Calu3 (cell line): ENCODE data around the gene RAP1GAP2. TPM values are rescaled to one million over a fixed set of nuclear protein-coding genes. Genes with fewer than 3 reads are reported as not detected.
A peak's percentile ranks its signal among the peaks of the same experiment; 100 is the strongest.

ENCODE experiments used
- BruUV-seq: library from RNA; stranded (reverse); fragments of 400-500 nt; replicated peaks from 2 replicates; lab custom pipeline; 2021; lab: Mats Ljungman, UMichigan
- CTCF ChIA-PET: fragments of 300-600 bp; sonication (Branson Sonifier 250); formaldehyde crosslinking; loops from one replicate; lab custom pipeline; 2022; ENCODE audit warnings: antibody characterized with exemption; lab: Charles Lee
- DNase-seq: peaks from one replicate; pipeline ENCODE4 v3.0.0; 2022
- H3K27ac Mint-ChIP-seq: one replicate; pipeline ENCODE4 v1.8.0; 2022; ENCODE audit warnings: mixed read lengths; ENCODE audit not compliant: unreplicated experiment
- H3K27me3 Mint-ChIP-seq: one replicate; pipeline ENCODE4 v1.8.0; 2022; ENCODE audit warnings: mixed read lengths; ENCODE audit not compliant: unreplicated experiment
- H3K36me3 Mint-ChIP-seq: one replicate; pipeline ENCODE4 v1.8.0; 2022; ENCODE audit warnings: mild to moderate bottlenecking, moderate library complexity, mixed read lengths; ENCODE audit not compliant: insufficient read depth, unreplicated experiment
- H3K4me1 Mint-ChIP-seq: one replicate; pipeline ENCODE4 v1.8.0; 2022; ENCODE audit warnings: mild to moderate bottlenecking, low read depth, mixed read lengths; ENCODE audit not compliant: unreplicated experiment
- H3K4me3 Mint-ChIP-seq: one replicate; pipeline ENCODE4 v1.8.0; 2022; ENCODE audit warnings: mild to moderate bottlenecking, low read depth, moderate library complexity, mixed read lengths; ENCODE audit not compliant: unreplicated experiment
- H3K9me3 Mint-ChIP-seq: one replicate; pipeline ENCODE4 v1.8.0; 2022; ENCODE audit warnings: low read depth, mixed read lengths; ENCODE audit not compliant: unreplicated experiment
- CTCF ChIP-seq: fragments of 200-600 bp; IDR thresholded peaks from one replicate; pipeline ENCODE4 v1.8.0; 2022; ENCODE audit warnings: antibody characterized with exemption; ENCODE audit not compliant: unreplicated experiment
- intact Hi-C: fragments of 100-400 bp; cut with micrococcal nuclease; formaldehyde crosslinking; loops from one replicate; pipeline ENCODE4 v1.10.0; 2022; ENCODE audit not compliant: unreplicated experiment
- total RNA-seq: library from RNA; stranded (reverse); gene quantifications from 2 replicates; pipeline ENCODE4 v1.2.3, GENCODE V29; 2022

The RAP1GAP2 gene
- total RNA-seq, 1 experiment from 2014 or later = 38.4 TPM

DNA sequence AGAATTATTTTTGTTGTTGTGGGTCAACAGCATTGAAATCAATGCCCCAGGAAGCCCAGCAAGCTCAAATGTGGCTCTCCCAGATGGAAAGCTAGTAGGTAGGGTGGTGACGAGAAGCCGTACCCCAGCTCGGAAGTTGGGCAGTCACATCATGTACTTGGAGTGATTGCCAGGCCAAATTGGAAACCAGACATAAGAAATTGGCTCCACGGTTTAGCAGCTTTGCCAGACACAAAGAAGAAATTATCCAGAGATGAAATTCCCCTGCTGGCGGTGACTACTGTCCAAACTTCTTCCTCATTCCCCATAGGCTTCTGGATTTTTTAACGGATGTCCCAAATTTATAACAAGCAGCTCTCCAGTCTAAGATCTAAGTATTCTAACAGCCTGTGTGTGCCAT, 171.3 kb downstream of the RAP1GAP2 start:
- BruUV-seq = no TSS peak
- DNase-seq = no peak
- CTCF ChIA-PET = no interaction called here
- Mint-ChIP-seq H3K27me3 (no peaks in the 10 kb centered on the region), H3K4me3 (no peak overlapping the region), H3K9me3 (no peaks in the 10 kb centered on the region), H3K4me1 (peaks cover 15% of the 10 kb centered on the region), H3K27ac (no peak overlapping the region), H3K36me3 (peaks cover 18% of the 10 kb centered on the region)
- intact Hi-C loops = no loop called here
- no peak for TF ChIP-seq CTCF

DNA sequence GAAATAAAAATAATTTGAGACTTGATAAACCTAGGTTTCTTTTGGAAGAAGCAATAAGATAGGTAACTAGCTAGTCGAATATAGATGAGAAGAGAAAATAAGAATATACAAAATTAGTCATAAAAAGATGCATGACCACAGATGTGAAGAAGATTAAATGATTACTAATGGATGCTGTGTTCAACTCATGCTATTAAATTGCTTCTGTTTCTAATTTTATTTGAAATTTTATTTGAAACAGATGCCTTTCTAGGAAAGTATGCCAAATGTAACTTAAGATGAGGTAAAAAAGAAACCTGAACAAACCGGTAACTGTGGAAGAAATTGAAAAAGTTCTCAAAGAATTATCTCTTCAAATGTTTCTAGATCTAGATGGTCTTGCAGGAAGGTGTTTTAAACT, 175.6 kb downstream of the RAP1GAP2 start:
- intact Hi-C loops = no loop called here
- Mint-ChIP-seq H3K27me3 (no peaks in the 10 kb centered on the region), H3K36me3 (peaks cover 16% of the 10 kb centered on the region), H3K4me1 (peaks cover 17% of the 10 kb centered on the region), H3K27ac (no peak overlapping the region), H3K9me3 (no peaks in the 10 kb centered on the region), H3K4me3 (no peak overlapping the region)
- DNase-seq = no peak
- CTCF ChIA-PET = no interaction called here
- no TSS peak for BruUV-seq
- no peak for TF ChIP-seq CTCF

GRCh38 chr17:2972749-2973148, 176.5 kb downstream of the RAP1GAP2 start:
- H3K4me3 Mint-ChIP-seq = no peak overlapping the region
- H3K36me3 Mint-ChIP-seq = peaks cover 16% of the 10 kb centered on the region
- no peaks in the 10 kb centered on the region for H3K27me3 Mint-ChIP-seq
- intact Hi-C loops = no loop called here
- no peaks in the 10 kb centered on the region for H3K9me3 Mint-ChIP-seq
- TF ChIP-seq CTCF = no peak
- H3K27ac Mint-ChIP-seq = no peak overlapping the region
- CTCF ChIA-PET = no interaction called here
- BruUV-seq = no TSS peak
- H3K4me1 Mint-ChIP-seq = peaks cover 17% of the 10 kb centered on the region
- no peak for DNase-seq

GRCh38 chr17:2974347-2974746, 178.1 kb downstream of the RAP1GAP2 start:
- Mint-ChIP-seq H3K9me3 (no peaks in the 10 kb centered on the region), H3K27ac (peak overlapping the region; percentile 18), H3K36me3 (peaks cover 22% of the 10 kb centered on the region), H3K27me3 (no peaks in the 10 kb centered on the region), H3K4me1 (peaks cover 17% of the 10 kb centered on the region), H3K4me3 (no peak overlapping the region)
- intact Hi-C loops = no loop called here
- CTCF ChIA-PET = interaction anchor here (1.7 kb wide), 1 partner anchor 14 kb away, joined by 4 read pairs; no protein-coding TSS in a partner anchor
- TF ChIP-seq CTCF = no peak
- DNase-seq = no peak
- BruUV-seq = no TSS peak
